Neural cell (in vitro differentiated cells): Measurements from ENCODE around the gene PGC.
A peak's percentile ranks its signal among the peaks of the same experiment; 100 is the strongest.

Experiments used
- EP300 ChIP-seq: fragments of 450-650 bp; conservative IDR thresholded peaks from 2 replicates; pipeline ENCODE4 v1.6.1; 2014; ENCODE audit warnings: antibody characterized with exemption, mild to moderate bottlenecking, moderate library complexity; ENCODE audit not compliant: poor library complexity, severe bottlenecking
- EZH2 ChIP-seq: fragments of 200-600, 300-800 bp; shearing (Covaris generic), sonication (generic); IDR thresholded peaks from 2 replicates; pipeline ENCODE4 v1.6.1; 2014; ENCODE audit warnings: antibody characterized with exemption, low read length, borderline replicate concordance, mild to moderate bottlenecking; ENCODE audit not compliant: insufficient read depth, poor library complexity, severe bottlenecking
- MXI1 ChIP-seq: fragments of 450-650 bp; conservative IDR thresholded peaks from 2 replicates; pipeline ENCODE4 v1.6.1; 2014; ENCODE audit warnings: antibody characterized with exemption, mild to moderate bottlenecking; ENCODE audit not compliant: poor library complexity, severe bottlenecking
- POLR2AphosphoS5 ChIP-seq: IDR thresholded peaks from 2 replicates; pipeline ENCODE4 v1.6.1; 2012
- SMC3 ChIP-seq: fragments of 450-650 bp; conservative IDR thresholded peaks from 2 replicates; pipeline ENCODE4 v1.6.1; 2014; ENCODE audit warnings: antibody characterized with exemption, mild to moderate bottlenecking, moderate library complexity; ENCODE audit not compliant: poor library complexity
- TAF1 ChIP-seq: IDR thresholded peaks from 2 replicates; pipeline ENCODE4 v1.6.1; 2012; ENCODE audit warnings: low read depth
- TF ChIP-seq, protein P1 (sequence below): fragments of 450-650 bp; IDR thresholded peaks from 2 replicates; pipeline ENCODE4 v1.5.1; 2014; ENCODE audit warnings: antibody characterized with exemption, mild to moderate bottlenecking, moderate library complexity; ENCODE audit not compliant: poor library complexity, severe bottlenecking
- TF ChIP-seq, protein P2 (sequence below): IDR thresholded peaks from 2 replicates; pipeline ENCODE4 v1.6.1; 2012; ENCODE audit warnings: borderline replicate concordance

GRCh38 chr6:41786451-41787218 is 39.4 kb upstream of the PGC start:
- TF ChIP-seq, protein P1, sequence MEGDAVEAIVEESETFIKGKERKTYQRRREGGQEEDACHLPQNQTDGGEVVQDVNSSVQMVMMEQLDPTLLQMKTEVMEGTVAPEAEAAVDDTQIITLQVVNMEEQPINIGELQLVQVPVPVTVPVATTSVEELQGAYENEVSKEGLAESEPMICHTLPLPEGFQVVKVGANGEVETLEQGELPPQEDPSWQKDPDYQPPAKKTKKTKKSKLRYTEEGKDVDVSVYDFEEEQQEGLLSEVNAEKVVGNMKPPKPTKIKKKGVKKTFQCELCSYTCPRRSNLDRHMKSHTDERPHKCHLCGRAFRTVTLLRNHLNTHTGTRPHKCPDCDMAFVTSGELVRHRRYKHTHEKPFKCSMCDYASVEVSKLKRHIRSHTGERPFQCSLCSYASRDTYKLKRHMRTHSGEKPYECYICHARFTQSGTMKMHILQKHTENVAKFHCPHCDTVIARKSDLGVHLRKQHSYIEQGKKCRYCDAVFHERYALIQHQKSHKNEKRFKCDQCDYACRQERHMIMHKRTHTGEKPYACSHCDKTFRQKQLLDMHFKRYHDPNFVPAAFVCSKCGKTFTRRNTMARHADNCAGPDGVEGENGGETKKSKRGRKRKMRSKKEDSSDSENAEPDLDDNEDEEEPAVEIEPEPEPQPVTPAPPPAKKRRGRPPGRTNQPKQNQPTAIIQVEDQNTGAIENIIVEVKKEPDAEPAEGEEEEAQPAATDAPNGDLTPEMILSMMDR: peak; percentile 86
- no peak for TF ChIP-seq EP300
- TF ChIP-seq POLR2AphosphoS5: peak; percentile 39
- no peak for TF ChIP-seq EZH2
- TF ChIP-seq SMC3: peak; percentile 79
- TF ChIP-seq TAF1: no peak
- no peak for TF ChIP-seq MXI1
- TF ChIP-seq, protein P2, sequence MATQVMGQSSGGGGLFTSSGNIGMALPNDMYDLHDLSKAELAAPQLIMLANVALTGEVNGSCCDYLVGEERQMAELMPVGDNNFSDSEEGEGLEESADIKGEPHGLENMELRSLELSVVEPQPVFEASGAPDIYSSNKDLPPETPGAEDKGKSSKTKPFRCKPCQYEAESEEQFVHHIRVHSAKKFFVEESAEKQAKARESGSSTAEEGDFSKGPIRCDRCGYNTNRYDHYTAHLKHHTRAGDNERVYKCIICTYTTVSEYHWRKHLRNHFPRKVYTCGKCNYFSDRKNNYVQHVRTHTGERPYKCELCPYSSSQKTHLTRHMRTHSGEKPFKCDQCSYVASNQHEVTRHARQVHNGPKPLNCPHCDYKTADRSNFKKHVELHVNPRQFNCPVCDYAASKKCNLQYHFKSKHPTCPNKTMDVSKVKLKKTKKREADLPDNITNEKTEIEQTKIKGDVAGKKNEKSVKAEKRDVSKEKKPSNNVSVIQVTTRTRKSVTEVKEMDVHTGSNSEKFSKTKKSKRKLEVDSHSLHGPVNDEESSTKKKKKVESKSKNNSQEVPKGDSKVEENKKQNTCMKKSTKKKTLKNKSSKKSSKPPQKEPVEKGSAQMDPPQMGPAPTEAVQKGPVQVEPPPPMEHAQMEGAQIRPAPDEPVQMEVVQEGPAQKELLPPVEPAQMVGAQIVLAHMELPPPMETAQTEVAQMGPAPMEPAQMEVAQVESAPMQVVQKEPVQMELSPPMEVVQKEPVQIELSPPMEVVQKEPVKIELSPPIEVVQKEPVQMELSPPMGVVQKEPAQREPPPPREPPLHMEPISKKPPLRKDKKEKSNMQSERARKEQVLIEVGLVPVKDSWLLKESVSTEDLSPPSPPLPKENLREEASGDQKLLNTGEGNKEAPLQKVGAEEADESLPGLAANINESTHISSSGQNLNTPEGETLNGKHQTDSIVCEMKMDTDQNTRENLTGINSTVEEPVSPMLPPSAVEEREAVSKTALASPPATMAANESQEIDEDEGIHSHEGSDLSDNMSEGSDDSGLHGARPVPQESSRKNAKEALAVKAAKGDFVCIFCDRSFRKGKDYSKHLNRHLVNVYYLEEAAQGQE: no peak
